RWPE1 (cell line): ENCODE data around the gene RPS8.

Experiments
- CTCF ChIA-PET: fragments of 350-600 bp; sonication (Branson Sonifier 250); formaldehyde crosslinking; extraction: SDS; loops from one replicate; lab custom pipeline; 2021; lab: Yijun Ruan, JAX
- POLR2A ChIA-PET: fragments of 400-600 bp; formaldehyde crosslinking; extraction: SDS; loops from one replicate; lab custom pipeline; 2020; ENCODE audit warnings: antibody characterized with exemption; ENCODE audit not compliant: low non-redundant PET; lab: Yijun Ruan, JAX
- DNase-seq: peaks from one replicate; pipeline ENCODE4 v3.0.0; 2012; ENCODE audit warnings: low spot score
- H3K27ac ChIP-seq: fragments of 450-650 bp; 2 replicates; pipeline ENCODE4 v1.5.1; 2017
- CTCF ChIP-seq: fragments of 450-650 bp; conservative IDR thresholded peaks from 2 replicates; pipeline ENCODE4 v1.5.1; 2017; ENCODE audit warnings: low read depth, mild to moderate bottlenecking

Gene RPS8

GRCh38 chr1:44806025-44806703, 30.8 kb downstream of the RPS8 start:
- POLR2A ChIA-PET, result no interaction called here
- no peak for DNase-seq
- CTCF ChIA-PET, result interaction anchor here (0.6 kb wide), 1 partner anchor 384 kb away, joined by 8 read pairs; no protein-coding TSS in a partner anchor
- peak overlapping the region; percentile 99 for H3K27ac ChIP-seq
- TF ChIP-seq CTCF, result no peak

- no peak for TF ChIP-seq CTCF
- peak within 1 kb of the TSS; percentile 99 for H3K27ac ChIP-seq
- ChIA-PET CTCF (interaction anchor here (0.6 to 0.7 kb wide), 2 partner anchors 384 to 684 kb away, joined by 3 to 8 read pairs; no protein-coding TSS in a partner anchor), POLR2A (no interaction called here)
- DNase-seq, result no peak
These were observed 31.5 kb downstream of the RPS8 start, which contains the start of gene DYNLT4 for GRCh38 chr1:44806704-44807363. TSS of gene DYNLT4 (minus strand) at chr1:44807351. CDS start at chr1:44806668, 683 bp downstream.

GRCh38 chr1:44807364-44808062, 32.2 kb downstream of the RPS8 start:
- DNase-seq, result peak; percentile 96
- TF ChIP-seq CTCF, result no peak
- peak overlapping the region; percentile 99 for H3K27ac ChIP-seq
- POLR2A ChIA-PET, result interaction anchor here (0.6 kb wide), 1 partner anchor 12 kb away, joined by 3 read pairs; no protein-coding TSS in a partner anchor
- CTCF ChIA-PET, result interaction anchor here (0.5 to 0.7 kb wide), 3 partner anchors 52 to 683 kb away, joined by 3 to 4 read pairs (median 3); no protein-coding TSS in a partner anchor

DNA sequence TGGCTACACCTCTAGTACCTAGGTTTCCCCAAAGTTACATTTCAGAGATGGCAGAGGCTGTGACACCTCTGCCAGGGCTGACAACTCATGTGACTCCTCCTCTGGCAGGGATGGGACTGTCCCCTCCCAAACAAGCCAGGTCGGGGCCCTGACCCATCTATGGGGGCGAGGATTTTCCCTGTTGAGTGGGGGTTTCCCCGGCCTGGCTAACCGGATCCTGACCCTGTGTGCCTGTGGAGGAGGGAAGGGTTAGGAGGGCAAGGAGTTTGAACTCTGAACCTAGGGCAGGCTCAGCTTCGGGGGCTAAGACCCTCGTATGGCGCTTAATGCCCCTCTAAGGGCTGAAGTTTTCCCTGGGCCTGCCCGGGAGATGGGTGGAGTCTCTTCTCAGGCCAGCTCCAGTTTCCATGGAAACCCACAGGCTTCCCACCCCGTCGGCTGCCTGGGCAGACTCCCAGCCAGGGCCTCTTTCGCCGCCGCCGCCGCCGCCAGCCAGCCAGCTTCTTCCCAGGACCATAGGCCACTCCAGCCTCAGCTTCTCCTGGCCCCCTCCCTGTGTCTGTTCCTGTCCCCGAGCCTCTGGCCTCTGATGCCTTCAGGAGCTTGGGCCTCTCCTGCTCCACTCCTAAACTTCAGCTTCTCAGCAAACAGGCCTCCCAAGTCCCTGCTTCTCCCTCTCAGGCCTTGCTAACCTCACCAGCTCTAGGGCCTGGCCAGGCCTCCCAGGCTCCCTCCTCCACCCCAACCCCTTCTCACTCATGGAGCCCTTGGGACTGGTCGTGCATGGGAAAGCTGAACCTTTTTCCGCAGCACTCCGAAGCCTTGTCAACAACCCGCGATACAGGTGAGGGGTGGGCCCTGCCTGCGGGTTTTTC, 33.0 kb downstream of the RPS8 start, which contains the start of gene BTBD19:
Gene BTBD19 (plus strand): TSS at position 461 of the 875 bp plus-strand sequence. CDS start 298 bp downstream, at position 759.
- ChIA-PET CTCF (interaction anchor here (0.5 to 0.7 kb wide), 5 partner anchors 14 to 498 kb away, joined by 3 to 6 read pairs (median 4); no protein-coding TSS in a partner anchor), POLR2A (interaction anchor here (1.0 kb wide), 1 partner anchor 8 kb away, joined by 4 read pairs; the partner anchor contains the start of gene PLK3)
- peak within 1 kb of the TSS; percentile 99 for H3K27ac ChIP-seq
- DNase-seq, result no peak
- no peak for TF ChIP-seq CTCF

DNA sequence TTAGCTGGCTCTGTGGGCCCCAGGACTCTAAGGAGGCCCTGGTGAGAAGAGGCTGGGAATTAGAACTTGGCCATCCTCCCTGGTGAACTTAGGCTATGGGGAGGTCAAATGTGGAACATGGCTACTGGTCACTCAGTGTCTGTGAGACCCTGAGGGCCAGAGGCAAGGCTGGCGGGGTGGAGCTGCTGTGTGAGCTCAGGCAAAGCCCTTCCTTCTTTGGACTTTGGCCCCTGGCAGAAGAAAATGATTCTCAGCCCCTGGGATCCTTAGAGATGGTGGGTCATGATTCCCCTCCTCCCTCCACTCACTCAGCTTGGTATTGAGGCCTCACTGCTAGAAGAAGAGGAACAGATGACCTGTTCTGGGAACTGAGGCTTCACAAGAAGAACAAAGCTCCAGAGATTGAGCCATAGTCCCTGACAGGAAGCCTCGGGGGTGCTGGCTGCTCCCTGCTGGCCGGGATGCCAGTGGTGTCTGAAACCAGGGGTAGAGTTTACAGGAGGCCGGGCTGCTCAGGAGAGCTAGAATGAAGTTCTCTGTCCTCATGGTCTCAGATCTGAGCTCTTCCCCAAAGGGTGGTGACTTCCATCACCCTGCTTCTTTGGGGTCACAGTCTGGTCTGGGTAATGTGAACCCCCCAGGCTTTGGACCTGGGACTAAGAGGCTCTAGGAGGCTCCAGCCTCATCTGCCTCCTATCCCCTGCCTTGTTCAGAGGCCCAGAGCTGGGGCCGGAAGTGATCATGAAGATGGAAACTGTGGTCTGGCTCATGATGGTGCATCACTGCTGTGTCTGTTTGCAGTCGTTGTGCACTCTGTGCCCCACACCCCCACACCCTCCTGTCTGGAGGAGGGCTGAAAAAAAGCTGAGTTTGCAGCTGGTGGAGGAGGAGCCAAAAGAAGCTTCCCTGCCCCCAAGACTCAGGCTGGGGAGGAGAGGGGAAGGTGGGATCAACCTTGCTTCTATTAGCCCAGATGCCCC, 33.9 kb downstream of the RPS8 start:
- no peak for TF ChIP-seq CTCF
- CTCF ChIA-PET, result interaction anchor here (0.6 to 1.1 kb wide), 3 partner anchors 12 to 163 kb away, joined by 3 to 4 read pairs (median 4); no protein-coding TSS in a partner anchor
- DNase-seq, result no peak
- H3K27ac ChIP-seq, result peak overlapping the region; percentile 99
- POLR2A ChIA-PET, result interaction anchor here (1.0 kb wide), 1 partner anchor 9 kb away, joined by 4 read pairs; the partner anchor contains the start of gene PLK3
